Measurements from ENCODE around the gene PIGU. TPM values are rescaled to one million over a fixed set of nuclear protein-coding genes. Genes with fewer than 3 reads are reported as not detected.

Gene PIGU
- polyA plus RNA-seq, 3 donors = 5.8 to 11.3 (median 10.9) TPM

GRCh38 chr20:34538671-34539123 lies 138.2 kb downstream of the PIGU start:
- H3K4me3 ChIP-seq (replicated peaks in 1 of 3; ENCODE audit: low read depth in 2 of 3, low read length in 3 of 3) = no peak overlapping the region
- H3K79me2 ChIP-seq (ENCODE audit: insufficient read depth, low read length) = no peaks in the 10 kb centered on the region
- no peak overlapping the region for H3K27ac ChIP-seq (ENCODE audit: low read depth in 1 of 2, low read length in 2 of 2)
- no peaks in the 10 kb centered on the region for H3K9me3 ChIP-seq (replicated peaks in 1 of 2; ENCODE audit: control insufficient read depth in 1 of 2, insufficient read depth in 1 of 2, low read length in 2 of 2)
- H3K36me3 ChIP-seq (replicated peaks in 1 of 2; ENCODE audit: control insufficient read depth in 1 of 2, insufficient read depth in 2 of 2, low read length in 2 of 2) = peaks cover 58 to 84% of the 10 kb centered on the region in 2 donors
- H3K27me3 ChIP-seq (ENCODE audit: control insufficient read depth in 2 of 2, insufficient read depth in 2 of 2, low read length in 2 of 2) = no peaks in the 10 kb centered on the region
- peak; percentile 84 for TF ChIP-seq CTCF (IDR thresholded peaks at IDR 0.05)
- no peak overlapping the region for H3K9ac ChIP-seq (ENCODE audit: insufficient read depth, low read length, poor library complexity, severe bottlenecking)
- H3K4me2 ChIP-seq (replicated peaks; ENCODE audit: extremely low read depth, low read length, poor library complexity, severe bottlenecking) = no peak overlapping the region
- Mint-ChIP-seq H3K27me3 (ENCODE audit: low read depth in 3 of 3) (no peaks in the 10 kb centered on the region), H3K9me3 (no peaks in the 10 kb centered on the region), H3K4me1 (no peaks in the 10 kb centered on the region), H3K36me3 (peaks cover 67 to 79% of the 10 kb centered on the region in 2 donors), H3K4me3 (no peak overlapping the region), H3K27ac (peak overlapping the region in 5 of 7 donors; percentile 21 to 67 (median 33))
- peaks cover 22% of the 10 kb centered on the region for H4K20me1 ChIP-seq (ENCODE audit: insufficient read depth, low read length)
- H3K4me1 ChIP-seq (ENCODE audit: control insufficient read depth in 1 of 2, insufficient read depth in 2 of 2, low read length in 2 of 2) = no peaks in the 10 kb centered on the region
- DNase-seq = peak in 2 of 3 donors; percentile 37 to 56
- H2AFZ ChIP-seq (ENCODE audit: insufficient read depth, low read depth, low read length, poor library complexity, severe bottlenecking) = no peak overlapping the region
- WGBS (ENCODE audit: insufficient coverage) = 0% methylated on average over 2 of the region's 5 CpGs
- intact Hi-C loops (cut with micrococcal nuclease) = loop anchor here in 1 of 2 donors (5.0 kb wide), 2 partner anchors 169 to 229 kb away; no protein-coding TSS in a partner anchor

GRCh38 chr20:34537651-34538050 lies 139.2 kb downstream of the PIGU start:
- Histone ChIP-seq H3K4me3 (replicated peaks in 1 of 3; ENCODE audit: low read depth in 2 of 3, low read length in 3 of 3) (no peak overlapping the region), H2AFZ (ENCODE audit: insufficient read depth, low read depth, low read length, poor library complexity, severe bottlenecking) (no peak overlapping the region), H3K4me2 (replicated peaks; ENCODE audit: extremely low read depth, low read length, poor library complexity, severe bottlenecking) (no peak overlapping the region), H3K36me3 (replicated peaks in 1 of 2; ENCODE audit: control insufficient read depth in 1 of 2, insufficient read depth in 2 of 2, low read length in 2 of 2) (peaks cover 65 to 94% of the 10 kb centered on the region in 2 donors), H3K9me3 (replicated peaks in 1 of 2; ENCODE audit: control insufficient read depth in 1 of 2, insufficient read depth in 1 of 2, low read length in 2 of 2) (no peaks in the 10 kb centered on the region), H3K4me1 (ENCODE audit: control insufficient read depth in 1 of 2, insufficient read depth in 2 of 2, low read length in 2 of 2) (no peaks in the 10 kb centered on the region), H3K27me3 (ENCODE audit: control insufficient read depth in 2 of 2, insufficient read depth in 2 of 2, low read length in 2 of 2) (no peaks in the 10 kb centered on the region), H3K9ac (ENCODE audit: insufficient read depth, low read length, poor library complexity, severe bottlenecking) (no peak overlapping the region), H3K27ac (ENCODE audit: low read depth in 1 of 2, low read length in 2 of 2) (no peak overlapping the region), H4K20me1 (ENCODE audit: insufficient read depth, low read length) (peaks cover 28% of the 10 kb centered on the region), H3K79me2 (ENCODE audit: insufficient read depth, low read length) (no peaks in the 10 kb centered on the region)
- intact Hi-C loops (cut with micrococcal nuclease) = loop anchor here in 1 of 2 donors (5.0 kb wide), 2 partner anchors 170 to 230 kb away; no protein-coding TSS in a partner anchor
- Mint-ChIP-seq H3K9me3 (no peaks in the 10 kb centered on the region), H3K27me3 (ENCODE audit: low read depth in 3 of 3) (no peaks in the 10 kb centered on the region), H3K27ac (peak overlapping the region in 2 of 7 donors; percentile 18 to 21), H3K4me3 (no peak overlapping the region), H3K4me1 (no peaks in the 10 kb centered on the region), H3K36me3 (peaks cover 68 to 86% of the 10 kb centered on the region in 2 donors)
- no peak for TF ChIP-seq CTCF (IDR thresholded peaks at IDR 0.05)
- WGBS (ENCODE audit: insufficient coverage) = 97% methylated on average over 6 of the region's 8 CpGs
- no peak for DNase-seq
